ENCODE measurements around the gene RFT1.

Gene RFT1

GRCh38 chr3:53114412-53115074 is 15.7 kb downstream of the RFT1 start:
- TF ChIP-seq CTCF (conservative IDR thresholded peaks at IDR 0.05): no peak
- no peak overlapping the region for H3K27ac ChIP-seq

DNA sequence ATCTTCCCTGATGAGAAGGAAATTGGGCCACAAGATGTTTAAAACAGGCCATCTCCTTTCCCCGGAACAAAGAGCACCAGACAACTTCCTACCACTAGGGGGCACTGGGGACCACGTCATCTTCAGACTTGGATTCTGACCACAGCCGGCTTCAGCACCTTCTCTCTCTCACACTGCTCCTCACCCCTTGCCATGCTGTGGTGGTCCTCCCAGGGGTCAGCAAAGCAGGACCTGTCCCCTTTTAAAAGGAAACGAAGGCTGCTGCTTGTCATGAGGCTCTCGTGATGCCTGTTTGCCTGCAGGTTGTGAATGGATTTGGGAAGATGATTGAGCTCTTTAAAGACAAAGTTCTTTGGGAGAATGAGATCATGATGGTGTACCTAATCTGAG is 16.2 kb downstream of the RFT1 start:
- no peak overlapping the region for H3K27ac ChIP-seq

DNA sequence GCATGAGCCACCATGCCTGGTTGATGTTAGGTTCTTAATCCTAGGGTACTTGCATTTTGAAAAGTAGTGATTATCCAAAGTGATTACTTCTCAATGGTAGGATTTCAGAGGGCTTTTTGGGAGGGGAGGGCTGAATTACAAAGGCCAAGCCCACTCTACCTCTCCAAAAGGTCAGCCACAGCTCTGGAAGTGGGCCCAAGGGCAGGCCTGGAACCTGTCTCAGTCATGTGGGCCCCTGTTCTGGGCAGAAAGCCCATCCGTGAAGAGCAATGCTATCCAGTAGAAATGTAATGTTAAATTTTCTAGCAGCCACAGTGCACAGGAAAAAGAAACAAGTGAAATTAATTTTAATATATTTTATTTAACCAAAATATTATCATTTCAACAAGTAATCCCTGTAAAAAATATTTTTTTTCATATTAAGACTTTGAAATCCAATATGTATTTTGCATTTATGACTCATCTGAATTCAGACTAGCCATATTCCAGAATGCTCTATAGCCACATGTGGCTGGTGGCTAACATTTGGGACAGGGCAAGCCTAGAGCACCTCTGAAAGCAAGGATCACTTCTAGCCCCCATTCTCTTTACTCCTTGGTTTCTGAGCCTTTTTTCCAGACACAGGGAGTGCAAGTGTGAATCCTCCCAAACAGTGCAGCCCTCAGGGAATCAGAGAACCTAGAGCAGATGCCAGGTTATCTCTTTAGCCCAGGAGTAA is 16.8 kb downstream of the RFT1 start:
- no peak overlapping the region for H3K27ac ChIP-seq
- no peak for TF ChIP-seq CTCF (conservative IDR thresholded peaks at IDR 0.05)

More for the DNA sequence above, 16.2 kb downstream of the RFT1 start:
- TF ChIP-seq CTCF (conservative IDR thresholded peaks at IDR 0.05): peak; percentile 94

GRCh38 chr3:53111822-53112221 is 18.4 kb downstream of the RFT1 start:
- no peak overlapping the region for H3K27ac ChIP-seq
- TF ChIP-seq CTCF (conservative IDR thresholded peaks at IDR 0.05): no peak

- H3K27ac ChIP-seq: peak overlapping the region; percentile 13
- peak; percentile 80 for TF ChIP-seq CTCF (conservative IDR thresholded peaks at IDR 0.05)
These were observed 20.1 kb downstream of the RFT1 start for GRCh38 chr3:53109891-53110771.

DNA sequence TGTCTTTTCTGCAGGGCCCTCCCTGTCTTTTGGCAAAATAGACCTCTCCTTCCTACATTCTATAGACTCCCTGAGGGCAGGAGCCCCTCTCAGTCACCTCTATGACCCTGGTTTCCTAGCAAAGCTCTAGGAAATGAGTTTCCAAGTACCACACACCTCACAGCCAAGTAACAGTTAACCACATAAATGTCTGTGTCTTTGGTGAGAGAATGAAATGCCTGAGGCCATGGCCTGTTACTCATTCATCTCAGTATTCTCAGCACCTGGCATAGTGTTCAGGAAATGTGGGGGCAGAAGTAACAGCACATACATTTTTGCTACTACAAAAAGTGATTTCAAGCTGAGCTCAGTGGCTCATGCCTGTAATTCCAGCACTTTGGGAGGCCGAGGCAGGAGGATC is 21.0 kb downstream of the RFT1 start:
- H3K27ac ChIP-seq: peak overlapping the region; percentile 13; the same call in 1 of the 2 replicates
- no peak for TF ChIP-seq CTCF (conservative IDR thresholded peaks at IDR 0.05)

DNA sequence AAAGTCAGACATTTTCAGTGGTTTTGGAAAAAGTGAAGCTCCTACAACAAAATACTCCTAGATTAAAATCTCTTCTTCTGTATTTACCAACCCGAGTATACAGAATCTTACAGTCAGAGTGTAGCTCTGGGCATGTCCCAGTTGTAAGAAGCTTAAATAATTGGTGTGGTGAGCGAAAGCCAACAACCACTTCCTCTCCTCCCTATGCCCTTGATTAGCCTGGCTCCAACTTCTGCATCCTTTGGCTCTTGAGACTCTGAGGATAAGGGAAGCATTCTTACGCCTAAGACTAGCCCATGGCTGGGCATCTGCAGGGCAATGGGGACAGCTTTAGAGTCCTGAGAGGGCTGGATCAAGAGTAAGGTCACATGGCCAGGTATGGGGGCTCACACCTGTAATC is 25.5 kb downstream of the RFT1 start:
- no peak for TF ChIP-seq CTCF (conservative IDR thresholded peaks at IDR 0.05)

More for the DNA sequence above, 25.5 kb downstream of the RFT1 start:
- peak overlapping the region; percentile 0; the same call in 1 of the 2 replicates for H3K27ac ChIP-seq

Data from VCaP (cell line).